Measurements from ENCODE around the gene LDHA. TPM values are rescaled to one million over a fixed set of nuclear protein-coding genes. Genes with fewer than 3 reads are reported as not detected.

LDHA gene
- total RNA-seq, 1 donor from 2014 or later: 487 TPM

Small RNA genes lying within 50 kb of the gene (microRNA-seq; reads per million reads assigned to microRNA genes)
- not detected for gene MIR3159

Other genes with a start within 250 kb of the LDHA start
- gene MRGPRX4, start 221.7 kb upstream of the LDHA start, total RNA-seq: not detected in 2 replicates
- not detected in 2 replicates for gene SAA4, start 157.8 kb upstream of the LDHA start, total RNA-seq
- gene SAA2, start 145.9 kb upstream of the LDHA start, total RNA-seq: not detected in 2 replicates
- gene SAA1, start 128.3 kb upstream of the LDHA start, total RNA-seq: 0.32 TPM in 1 of 2 replicates, not detected in the other
- gene HPS5, start 72.4 kb upstream of the LDHA start, total RNA-seq: 19.5 and 27.5 TPM in 2 replicates
- 70.1 and 77.4 TPM in 2 replicates for gene GTF2H1, start 72.0 kb upstream of the LDHA start, total RNA-seq
- gene LDHC, start 17.8 kb downstream of the LDHA start, total RNA-seq: not detected in 2 replicates
- gene LDHAL6A, start 61.3 kb downstream of the LDHA start, total RNA-seq: not detected in 2 replicates
- 169 and 185 TPM in 2 replicates for gene TSG101, start 132.4 kb downstream of the LDHA start, total RNA-seq
- gene UEVLD, start 194.2 kb downstream of the LDHA start, total RNA-seq: 24.9 and 27.1 TPM in 2 replicates
- gene MISFA, start 205.2 kb downstream of the LDHA start, total RNA-seq: 1.0 and 4.8 TPM in 2 replicates
- gene SPTY2D1, start 239.8 kb downstream of the LDHA start, total RNA-seq: 21.7 and 22.0 TPM in 2 replicates

Measured in myocyte (in vitro differentiated cells).